Fibroblast of villous mesenchyme (primary cell): ENCODE measurements around the gene SLX4IP. TPM values are rescaled to one million over a fixed set of nuclear protein-coding genes. Genes with fewer than 3 reads are reported as not detected.

Source experiments
- DNase-seq: peaks from one replicate; pipeline ENCODE4 v3.0.0-alpha.2; 2010; ENCODE audit warnings: low read depth
- H3K4me3 ChIP-seq: 2 replicates; pipeline ENCODE4 v1.5.1; 2011; ENCODE audit warnings: low read depth, mild to moderate bottlenecking, low read length
- total RNA-seq: library from RNA; depleted of rRNA; stranded (reverse); fragments of >200 nt; gene quantifications from 2 replicates; pipeline ENCODE4 v1.2.3, GENCODE V29; 2012
- TF ChIP-seq, protein P1 (sequence below): IDR thresholded peaks from 2 replicates; pipeline ENCODE4 v1.5.1; 2012; ENCODE audit warnings: low read depth, mild to moderate bottlenecking, low read length; ENCODE audit not compliant: insufficient read depth

SLX4IP gene
- total RNA-seq, 1 donor = 5.6 TPM

DNA sequence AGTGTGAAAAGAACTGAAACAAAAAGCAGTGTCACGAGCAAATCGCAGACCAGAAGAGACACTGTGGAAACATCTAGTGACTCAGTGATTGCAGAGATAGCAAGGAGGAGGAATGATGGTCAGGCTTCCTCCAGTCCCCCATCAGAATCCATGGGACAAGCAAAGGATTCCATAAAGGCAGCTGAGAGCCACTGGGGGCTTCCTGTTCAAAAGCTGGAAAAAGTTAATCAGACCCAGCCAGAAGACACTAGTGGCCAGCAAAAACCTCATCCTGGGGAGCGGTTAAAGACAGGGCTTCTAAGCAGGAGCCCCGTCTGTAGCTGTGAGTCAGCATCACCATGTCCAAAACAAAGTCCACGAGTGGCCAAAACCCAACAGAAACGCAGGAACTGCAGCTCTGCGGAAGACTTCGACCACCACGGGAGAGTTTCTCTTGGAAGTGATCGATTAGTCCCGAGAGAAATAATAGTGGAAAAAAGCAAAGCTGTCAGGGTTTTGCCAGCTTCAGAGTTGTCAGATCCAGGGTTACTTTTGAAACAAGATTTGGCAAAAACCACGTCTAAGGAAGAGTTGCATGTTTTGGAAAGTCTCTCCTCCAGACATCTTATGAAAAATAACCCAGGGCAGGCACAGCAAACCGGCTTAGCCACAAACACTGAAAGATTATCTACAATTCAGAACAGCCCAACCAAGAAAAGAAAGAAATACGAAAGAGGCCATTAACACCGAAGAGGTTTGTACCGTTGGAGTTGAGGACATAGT lies 187.7 kb downstream of the SLX4IP start:
- DNase-seq = peak; percentile 87
- H3K4me3 ChIP-seq = peak overlapping the region; percentile 33
- TF ChIP-seq, protein P1, sequence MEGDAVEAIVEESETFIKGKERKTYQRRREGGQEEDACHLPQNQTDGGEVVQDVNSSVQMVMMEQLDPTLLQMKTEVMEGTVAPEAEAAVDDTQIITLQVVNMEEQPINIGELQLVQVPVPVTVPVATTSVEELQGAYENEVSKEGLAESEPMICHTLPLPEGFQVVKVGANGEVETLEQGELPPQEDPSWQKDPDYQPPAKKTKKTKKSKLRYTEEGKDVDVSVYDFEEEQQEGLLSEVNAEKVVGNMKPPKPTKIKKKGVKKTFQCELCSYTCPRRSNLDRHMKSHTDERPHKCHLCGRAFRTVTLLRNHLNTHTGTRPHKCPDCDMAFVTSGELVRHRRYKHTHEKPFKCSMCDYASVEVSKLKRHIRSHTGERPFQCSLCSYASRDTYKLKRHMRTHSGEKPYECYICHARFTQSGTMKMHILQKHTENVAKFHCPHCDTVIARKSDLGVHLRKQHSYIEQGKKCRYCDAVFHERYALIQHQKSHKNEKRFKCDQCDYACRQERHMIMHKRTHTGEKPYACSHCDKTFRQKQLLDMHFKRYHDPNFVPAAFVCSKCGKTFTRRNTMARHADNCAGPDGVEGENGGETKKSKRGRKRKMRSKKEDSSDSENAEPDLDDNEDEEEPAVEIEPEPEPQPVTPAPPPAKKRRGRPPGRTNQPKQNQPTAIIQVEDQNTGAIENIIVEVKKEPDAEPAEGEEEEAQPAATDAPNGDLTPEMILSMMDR = no peak

DNA sequence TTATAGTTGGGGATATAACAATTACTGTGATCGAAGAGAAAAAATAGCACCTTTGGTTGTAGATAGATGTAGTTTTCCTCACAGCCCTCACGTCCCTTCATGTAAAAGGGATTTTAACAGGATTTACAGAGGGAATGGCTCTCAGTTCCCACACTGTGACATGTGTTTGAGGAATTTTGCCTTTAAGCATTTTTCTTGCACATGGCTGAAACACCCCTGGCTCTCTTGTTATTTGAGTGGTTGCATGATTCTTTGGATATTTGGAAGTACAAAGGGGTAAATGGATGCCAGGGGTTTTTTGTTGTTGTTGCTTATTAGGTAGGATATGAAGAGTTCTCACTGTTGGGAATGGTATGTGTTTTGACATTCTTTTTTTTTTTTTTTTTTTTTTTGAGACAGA lies 190.5 kb downstream of the SLX4IP start:
- H3K4me3 ChIP-seq = no peak overlapping the region
- TF ChIP-seq, protein P1 = no peak
- DNase-seq = peak; percentile 44

DNA sequence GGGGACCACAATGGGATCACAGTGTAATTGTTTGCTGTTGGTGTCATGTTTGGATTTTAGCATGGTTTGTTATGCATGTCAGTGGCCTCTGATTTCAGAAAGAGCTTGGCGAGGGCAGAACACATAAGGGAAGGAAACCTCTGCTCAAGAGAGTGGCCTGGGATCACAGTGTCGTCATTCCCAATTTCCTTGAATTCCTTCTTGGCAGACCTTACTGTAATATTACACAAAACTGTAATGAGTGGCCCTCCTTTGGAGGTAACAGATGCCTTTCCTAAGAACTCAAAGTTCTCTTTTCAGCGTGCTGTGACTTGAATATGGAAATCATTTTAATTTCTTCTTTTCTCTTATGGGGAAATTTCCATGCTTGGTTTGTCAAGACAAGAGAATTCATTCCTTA lies 191.8 kb downstream of the SLX4IP start:
- TF ChIP-seq, protein P1 = no peak
- no peak for DNase-seq
- no peak overlapping the region for H3K4me3 ChIP-seq

DNA sequence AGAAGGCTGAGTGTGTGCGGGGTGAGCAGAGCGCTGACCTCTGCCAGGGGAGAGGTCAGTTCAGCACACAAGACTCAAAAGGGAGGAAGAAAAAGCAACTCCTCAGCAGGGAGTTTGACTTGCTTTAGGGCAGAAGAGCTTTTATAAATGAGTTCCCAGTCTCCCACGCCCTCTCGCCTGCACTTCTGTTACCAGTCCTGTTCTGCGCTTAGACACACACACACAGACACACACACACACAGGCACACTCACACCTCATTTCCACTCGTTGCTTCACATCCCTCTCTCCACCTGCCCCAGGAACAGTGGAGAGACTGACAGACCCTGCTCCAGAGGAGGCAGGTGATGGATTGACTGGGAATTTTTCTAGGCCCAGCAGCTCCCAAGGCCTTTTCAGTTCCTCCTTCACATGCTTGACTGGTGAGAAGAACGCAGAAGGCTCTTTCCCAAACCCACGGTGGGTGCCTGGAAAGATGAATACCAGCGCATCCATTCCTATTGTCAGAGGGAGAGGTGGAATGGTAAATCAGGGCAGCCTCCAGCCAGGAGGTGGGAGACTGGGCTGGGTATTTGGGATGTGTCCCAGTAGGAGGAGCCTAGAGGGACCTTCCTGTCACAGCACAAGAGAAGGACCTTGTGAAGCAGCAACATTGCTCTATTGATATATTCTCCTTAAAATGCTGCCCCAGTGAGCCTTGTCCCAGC lies 195.0 kb downstream of the SLX4IP start:
- H3K4me3 ChIP-seq = no peak overlapping the region
- no peak for DNase-seq
- TF ChIP-seq, protein P1 = no peak

DNA sequence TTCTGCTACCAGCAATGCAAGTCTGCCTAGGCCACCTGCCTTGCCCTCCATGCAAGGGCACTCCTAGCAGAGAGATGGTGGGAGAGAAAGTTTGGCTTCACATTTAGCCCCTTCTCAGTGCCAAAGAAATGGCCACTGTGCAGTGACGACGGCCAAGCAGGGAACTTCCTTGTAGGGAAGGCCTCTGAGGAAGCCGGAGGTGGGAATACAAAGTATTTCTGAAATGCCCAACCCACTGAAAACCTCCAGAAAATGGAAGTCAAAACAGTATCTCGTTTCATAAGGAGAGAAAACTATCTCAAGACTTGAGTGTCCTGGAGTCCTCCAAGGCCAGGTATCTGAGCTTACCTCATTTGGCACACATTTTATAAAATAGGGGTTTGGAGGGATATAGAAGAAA lies 196.0 kb downstream of the SLX4IP start:
- DNase-seq = no peak
- H3K4me3 ChIP-seq = no peak overlapping the region
- TF ChIP-seq, protein P1 = no peak

DNA sequence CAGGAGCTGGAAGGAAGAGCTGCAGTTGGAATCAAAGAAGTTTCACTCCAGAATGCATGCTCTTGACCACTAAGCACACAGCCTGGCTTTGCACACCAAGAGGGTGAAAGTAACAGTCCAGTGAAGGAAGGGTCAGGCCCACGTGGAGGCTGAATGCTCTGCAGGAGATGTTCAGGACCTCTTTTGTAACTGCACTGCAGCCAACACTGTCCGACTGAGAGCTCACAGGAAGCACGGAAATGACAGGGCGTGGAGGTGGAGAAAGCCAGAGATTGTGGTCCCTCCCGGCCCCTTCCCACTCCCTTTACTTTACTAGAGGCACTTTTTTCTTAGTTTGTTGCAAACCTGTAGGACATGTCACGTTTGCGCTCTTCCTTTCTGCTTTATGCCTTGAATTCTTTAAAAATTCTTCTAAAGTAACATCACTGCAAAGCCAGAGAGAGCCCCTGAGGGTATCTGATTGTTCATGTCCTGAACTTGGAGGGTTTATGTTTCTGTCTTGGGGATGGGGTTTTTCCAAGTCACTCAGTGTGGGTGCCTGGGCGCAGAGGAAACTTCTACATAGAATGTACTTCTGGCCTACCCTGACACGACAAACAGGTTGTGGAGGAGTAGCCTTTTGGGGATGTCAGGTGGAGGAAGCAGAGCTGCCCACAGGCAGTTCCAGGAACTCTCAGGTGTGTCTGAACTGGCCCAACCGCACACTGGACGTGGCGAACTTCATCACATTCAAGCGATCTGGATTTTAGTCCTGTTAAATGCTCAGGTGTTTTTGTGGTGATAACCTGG lies 197.8 kb downstream of the SLX4IP start:
- H3K4me3 ChIP-seq = no peak overlapping the region
- TF ChIP-seq, protein P1 = no peak
- no peak for DNase-seq
